ENCODE results near the gene CTNNB1.

The CTNNB1 gene

GRCh38 chr3:41178576-41178975 is 20.7 kb upstream of the CTNNB1 start:
- Mint-ChIP-seq H3K27me3 (peaks cover 15 to 21% of the 10 kb centered on the region in 2 donors), H3K27ac (no peak overlapping the region), H3K4me1 (no peaks in the 10 kb centered on the region), H3K4me3 (no peak overlapping the region), H3K36me3 (no peaks in the 10 kb centered on the region), H3K9me3 (no peaks in the 10 kb centered on the region)
- DNase-seq, result no peak
- ATAC-seq (replicated peaks), result no peak

- peaks cover 21 to 24% of the 10 kb centered on the region in 2 donors for H3K27me3 Mint-ChIP-seq
- no peaks in the 10 kb centered on the region for H3K9me3 Mint-ChIP-seq
- H3K4me1 Mint-ChIP-seq, result no peaks in the 10 kb centered on the region
- H3K4me3 Mint-ChIP-seq, result no peak overlapping the region
- H3K27ac Mint-ChIP-seq, result no peak overlapping the region
- H3K36me3 Mint-ChIP-seq, result no peaks in the 10 kb centered on the region
- DNase-seq (no peak), ATAC-seq (replicated peaks) (no peak)
Measured at GRCh38 chr3:41180396-41180795, 18.9 kb upstream of the CTNNB1 start.

GRCh38 chr3:41182504-41183059 is 16.7 kb upstream of the CTNNB1 start:
- H3K27ac Mint-ChIP-seq, result no peak overlapping the region
- no peak for ATAC-seq (replicated peaks)
- H3K9me3 Mint-ChIP-seq, result no peaks in the 10 kb centered on the region
- peaks cover 14 to 21% of the 10 kb centered on the region in 2 donors for H3K27me3 Mint-ChIP-seq
- no peaks in the 10 kb centered on the region for H3K36me3 Mint-ChIP-seq
- DNase-seq, result no peak
- H3K4me1 Mint-ChIP-seq, result no peaks in the 10 kb centered on the region
- no peak overlapping the region for H3K4me3 Mint-ChIP-seq

GRCh38 chr3:41184394-41184793 is 14.9 kb upstream of the CTNNB1 start:
- Mint-ChIP-seq H3K36me3 (no peaks in the 10 kb centered on the region), H3K27ac (no peak overlapping the region), H3K27me3 (peaks cover 13 to 21% of the 10 kb centered on the region in 2 donors), H3K4me1 (peaks cover 1 to 2% of the 10 kb centered on the region in 2 donors), H3K4me3 (no peak overlapping the region), H3K9me3 (no peaks in the 10 kb centered on the region)
- ATAC-seq (replicated peaks) (no peak), DNase-seq (no peak)

- H3K4me3 Mint-ChIP-seq, result no peak overlapping the region
- peaks cover 15 to 19% of the 10 kb centered on the region in 2 donors for H3K4me1 Mint-ChIP-seq
- peaks cover 7 to 16% of the 10 kb centered on the region in 2 donors for H3K27me3 Mint-ChIP-seq
- no peak for ATAC-seq (replicated peaks)
- no peak for DNase-seq
- H3K36me3 Mint-ChIP-seq, result no peaks in the 10 kb centered on the region
- H3K27ac Mint-ChIP-seq, result no peak overlapping the region
- no peaks in the 10 kb centered on the region for H3K9me3 Mint-ChIP-seq
Measured at GRCh38 chr3:41186297-41186696, 13.0 kb upstream of the CTNNB1 start.

- H3K36me3 Mint-ChIP-seq, result no peaks in the 10 kb centered on the region
- peaks cover 15 to 19% of the 10 kb centered on the region in 2 donors for H3K4me1 Mint-ChIP-seq
- no peaks in the 10 kb centered on the region for H3K9me3 Mint-ChIP-seq
- H3K27ac Mint-ChIP-seq, result peak overlapping the region; percentile 11
- H3K27me3 Mint-ChIP-seq, result peaks cover 7 to 9% of the 10 kb centered on the region in 2 donors
- DNase-seq, result no peak
- no peak overlapping the region for H3K4me3 Mint-ChIP-seq
- peak; percentile 70 to 75 for ATAC-seq (replicated peaks)
Measured at GRCh38 chr3:41188306-41188705, 11.0 kb upstream of the CTNNB1 start.

- H3K4me3 Mint-ChIP-seq, result no peak overlapping the region
Measured at GRCh38 chr3:41190509-41191284, 8.6 kb upstream of the CTNNB1 start.

GRCh38 chr3:41192885-41193284 is 6.4 kb upstream of the CTNNB1 start:
- Mint-ChIP-seq H3K36me3 (no peaks in the 10 kb centered on the region), H3K9me3 (no peaks in the 10 kb centered on the region), H3K27me3 (peaks cover 6% of the 10 kb centered on the region in 2 donors), H3K4me1 (peaks cover 15 to 19% of the 10 kb centered on the region in 2 donors), H3K27ac (no peak overlapping the region), H3K4me3 (no peak overlapping the region)
- no peak for ATAC-seq (replicated peaks)
- no peak for DNase-seq

More at GRCh38 chr3:41190509-41191284, 8.6 kb upstream of the CTNNB1 start:
- Mint-ChIP-seq H3K9me3 (no peaks in the 10 kb centered on the region), H3K27me3 (peaks cover 2 to 8% of the 10 kb centered on the region in 2 donors), H3K4me1 (peaks cover 15 to 19% of the 10 kb centered on the region in 2 donors), H3K36me3 (no peaks in the 10 kb centered on the region), H3K27ac (no peak overlapping the region)
- peak; percentile 13 for DNase-seq
- ATAC-seq (replicated peaks), result peak; percentile 86 to 87

- Mint-ChIP-seq H3K27ac (no peak overlapping the region), H3K36me3 (no peaks in the 10 kb centered on the region), H3K4me3 (no peak overlapping the region), H3K27me3 (peaks cover 6% of the 10 kb centered on the region in 2 donors), H3K9me3 (no peaks in the 10 kb centered on the region), H3K4me1 (peaks cover 13 to 19% of the 10 kb centered on the region in 2 donors)
- ATAC-seq (replicated peaks) (no peak), DNase-seq (no peak)
Measured at GRCh38 chr3:41193794-41194539, 5.3 kb upstream of the CTNNB1 start.

GRCh38 chr3:41194701-41195100 is 4.6 kb upstream of the CTNNB1 start:
- Mint-ChIP-seq H3K4me1 (peaks cover 11 to 14% of the 10 kb centered on the region in 2 donors), H3K36me3 (peaks cover 2 to 3% of the 10 kb centered on the region in 2 donors), H3K9me3 (no peaks in the 10 kb centered on the region), H3K27ac (no peak overlapping the region), H3K27me3 (peaks cover 6% of the 10 kb centered on the region in 2 donors), H3K4me3 (no peak overlapping the region)
- DNase-seq (no peak), ATAC-seq (replicated peaks) (no peak)

- H3K4me1 Mint-ChIP-seq, result peaks cover 4 to 8% of the 10 kb centered on the region in 2 donors
- H3K27me3 Mint-ChIP-seq, result peaks cover 6% of the 10 kb centered on the region in 2 donors
- peaks cover 4 to 10% of the 10 kb centered on the region in 2 donors for H3K36me3 Mint-ChIP-seq
- no peaks in the 10 kb centered on the region for H3K9me3 Mint-ChIP-seq
- no peak overlapping the region for H3K27ac Mint-ChIP-seq
- no peak overlapping the region for H3K4me3 Mint-ChIP-seq
- ATAC-seq (replicated peaks), result no peak
- no peak for DNase-seq
Measured at GRCh38 chr3:41195946-41196345, 3.4 kb upstream of the CTNNB1 start.

GRCh38 chr3:41196499-41197410 is 2.5 kb upstream of the CTNNB1 start:
- Mint-ChIP-seq H3K27ac (no peak overlapping the region), H3K4me1 (peaks cover 8 to 14% of the 10 kb centered on the region in 2 donors), H3K36me3 (peaks cover 4 to 10% of the 10 kb centered on the region in 2 donors), H3K27me3 (peaks cover 6% of the 10 kb centered on the region in 2 donors), H3K9me3 (no peaks in the 10 kb centered on the region), H3K4me3 (no peak overlapping the region)
- DNase-seq (no peak), ATAC-seq (replicated peaks) (no peak)

GRCh38 chr3:41198046-41198445 is 1.3 kb upstream of the CTNNB1 start:
- ATAC-seq (replicated peaks) (no peak), DNase-seq (no peak)
- Mint-ChIP-seq H3K27me3 (peaks cover 6% of the 10 kb centered on the region in 2 donors), H3K27ac (no peak overlapping the region), H3K9me3 (no peaks in the 10 kb centered on the region), H3K4me3 (peak overlapping the region in 1 of 2 donors; percentile 95), H3K36me3 (peaks cover 4 to 10% of the 10 kb centered on the region in 2 donors), H3K4me1 (peaks cover 15 to 27% of the 10 kb centered on the region in 2 donors)
